Cardiac muscle cell (in vitro differentiated cells and primary cell): Measurements from ENCODE around the gene PLPP3. TPM values are rescaled to one million over a fixed set of nuclear protein-coding genes. Genes with fewer than 3 reads are reported as not detected.

Experiments used
- DNase-seq, 2 donors: peaks; one replicate each; pipeline versions ENCODE4 v3.0.0 to v3.0.0-alpha.2; 2010 to 2017; ENCODE audit warnings: low read depth in 1 of 2, low spot score in 1 of 2
- H3K27ac ChIP-seq: fragments of 200-600 bp; sonication (generic); 2 replicates; pipeline ENCODE4 v1.5.1; 2016
- H3K27me3 ChIP-seq: fragments of 200-600 bp; sonication (generic); 2 replicates; pipeline ENCODE4 v1.6.0; 2016; ENCODE audit warnings: control low read depth
- H3K36me3 ChIP-seq: fragments of 200-600 bp; sonication (generic); 2 replicates; pipeline ENCODE4 v1.5.1; 2016; ENCODE audit warnings: control low read depth
- H3K4me1 ChIP-seq: fragments of 200-600 bp; sonication (generic); 2 replicates; pipeline ENCODE4 v1.8.1; 2017; ENCODE audit warnings: low read depth, mild to moderate bottlenecking, mixed run types
- H3K4me3 ChIP-seq: fragments of 200-600 bp; sonication (generic); 2 replicates; pipeline ENCODE4 v1.5.1; 2016; ENCODE audit warnings: mild to moderate bottlenecking
- H3K9me3 ChIP-seq: fragments of 200-600 bp; sonication (generic); 2 replicates; pipeline ENCODE4 v1.5.1; 2017; ENCODE audit warnings: low read depth, mild to moderate bottlenecking, control low read depth
- CTCF ChIP-seq: IDR thresholded peaks from 2 replicates; pipeline ENCODE4 v1.5.1; 2012; ENCODE audit warnings: low read depth, mild to moderate bottlenecking, low read length
- polyA plus RNA-seq: library from polyadenylated mRNA; unstranded; fragments of >200 nt; fragmentation: Nextera tagmentation; extraction: Ambion mirVana; gene quantifications from 2 replicates; pipeline ENCODE4 v1.2.1, GENCODE V29; 2016
- total RNA-seq: library from RNA; depleted of rRNA; stranded (reverse); fragments of >200 nt; gene quantifications from 2 replicates; pipeline ENCODE4 v1.2.3, GENCODE V29; 2016

PLPP3 gene
- total and polyA plus RNA-seq, 2 experiments from 2014 or later = 41.4 to 58.2 TPM

GRCh38 chr1:56444960-56445646 lies 134.3 kb downstream of the PLPP3 start:
- Histone ChIP-seq H3K4me3 (no peak overlapping the region), H3K36me3 (no peaks in the 10 kb centered on the region), H3K4me1 (peaks cover 13% of the 10 kb centered on the region), H3K27me3 (no peaks in the 10 kb centered on the region), H3K27ac (no peak overlapping the region), H3K9me3 (no peaks in the 10 kb centered on the region)
- no peak for TF ChIP-seq CTCF
- no peak for DNase-seq

Other genes starting within 250 kb of the PLPP3 start
- gene PRKAA2, start 65.8 kb upstream of the PLPP3 start, total RNA-seq = 7.1 and 15.0 TPM in 2 replicates
- gene PRKAA2, start 65.8 kb upstream of the PLPP3 start, polyA plus RNA-seq = 6.4 and 10.2 TPM in 2 replicates
- 0.14 and 0.48 TPM in 2 replicates for gene FYB2, start 239.8 kb upstream of the PLPP3 start, total RNA-seq
- gene FYB2, start 239.8 kb upstream of the PLPP3 start, polyA plus RNA-seq = 0.45 and 1.3 TPM in 2 replicates